Activated T-cell treated with anti-CD3 and anti-CD28 coated beads for 4 hours (primary cell): ENCODE data around the gene ZNF326.
A peak's percentile ranks its signal among the peaks of the same experiment; 100 is the strongest.
"Not testable (repeated sequence)": the region's sequence is repeated elsewhere in the genome, so short reads cannot be mapped to it uniquely, and the experiment has no call there.

Source experiments
- DNase-seq: peaks from one replicate; pipeline ENCODE4 v3.0.0-alpha.2; 2020

ZNF326 gene

GRCh38 chr1:89971600-89971999, 23.3 kb upstream of the ZNF326 start:
- DNase-seq = no peak

GRCh38 chr1:89972024-89972423, 22.9 kb upstream of the ZNF326 start:
- no peak for DNase-seq

GRCh38 chr1:89973471-89974127, 21.3 kb upstream of the ZNF326 start:
- no peak for DNase-seq

DNA sequence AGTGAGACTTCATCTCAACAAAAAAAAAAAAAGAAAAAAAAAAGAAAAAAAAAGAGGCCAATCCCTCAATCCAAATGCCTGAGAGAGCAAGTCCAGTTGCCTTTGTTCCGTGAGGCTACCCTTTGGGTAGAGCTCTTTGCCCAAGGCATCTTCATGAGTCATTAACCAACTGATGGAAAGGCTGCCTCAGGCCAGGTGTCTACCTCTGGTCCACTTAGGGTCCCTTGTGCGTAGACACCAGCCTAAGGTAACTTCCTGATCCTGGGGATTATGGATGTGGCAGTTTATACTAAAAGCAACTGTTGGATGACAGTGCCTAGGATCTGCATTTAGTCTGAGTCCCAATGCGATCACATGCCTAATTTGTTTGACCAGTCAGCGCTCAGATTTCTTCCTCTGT, 20.7 kb upstream of the ZNF326 start:
- DNase-seq = no peak

DNA sequence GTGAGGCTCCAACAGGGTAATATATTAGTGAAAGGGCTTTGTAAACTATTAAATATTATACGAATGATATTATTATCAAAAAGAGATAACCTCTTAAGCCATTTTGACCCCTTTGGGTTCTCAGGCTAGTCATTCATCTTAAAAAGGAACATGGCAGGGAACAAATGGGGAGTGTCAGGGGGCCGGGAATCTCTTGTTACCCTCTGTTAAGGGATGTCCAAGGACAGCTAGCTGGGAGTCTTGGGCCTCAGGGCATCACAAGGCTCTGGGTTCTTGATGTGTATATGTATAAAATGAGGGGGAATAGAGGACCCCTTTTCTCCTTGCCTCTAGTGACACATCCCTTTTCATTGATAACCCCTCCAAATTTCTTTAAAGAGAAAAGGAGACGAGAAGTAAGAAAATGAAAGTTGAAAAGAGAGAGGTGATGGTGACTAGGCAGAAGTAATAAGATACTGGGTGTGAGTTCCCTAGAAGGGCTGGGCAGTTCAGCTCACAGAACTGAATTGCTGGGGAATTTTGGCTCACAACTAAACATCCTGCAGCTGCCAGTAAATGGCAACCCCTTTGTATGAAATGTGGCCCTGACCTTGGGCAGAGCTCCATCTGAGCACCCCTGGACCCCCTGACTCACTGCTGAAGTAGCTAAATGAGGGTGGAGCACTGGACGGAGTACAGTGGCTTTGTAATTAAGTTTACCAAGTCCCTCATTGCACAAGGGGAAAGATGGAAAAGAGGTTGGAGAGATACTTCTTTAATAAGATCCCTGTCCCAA, 20.0 kb upstream of the ZNF326 start:
- no peak for DNase-seq

DNA sequence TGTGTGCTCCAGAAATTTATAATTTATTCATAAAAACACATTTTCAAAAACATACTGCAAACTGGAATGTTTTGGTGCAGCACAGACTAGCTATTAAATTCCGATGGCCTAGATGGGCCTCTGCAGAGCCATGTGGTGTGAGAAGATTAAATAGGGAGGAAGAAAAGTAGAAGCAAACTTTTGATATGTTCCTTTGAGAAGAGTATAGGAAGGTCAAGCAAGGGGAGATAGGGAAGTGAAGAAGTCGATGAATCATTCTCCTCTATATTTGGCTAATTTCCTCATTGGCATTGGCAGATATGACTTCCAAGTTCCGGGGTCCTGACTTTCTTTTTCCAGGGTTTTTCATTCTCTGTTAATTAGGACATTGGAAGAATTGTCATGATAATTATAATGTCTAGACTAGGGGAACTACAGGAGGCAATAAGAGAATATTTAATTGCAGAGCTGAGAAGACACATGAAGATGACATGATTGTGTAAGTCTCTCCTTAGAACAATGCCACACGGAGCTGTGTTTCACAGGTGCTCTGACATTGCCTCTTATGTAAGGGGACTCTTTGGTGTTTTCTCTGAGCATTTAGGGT, 19.3 kb upstream of the ZNF326 start:
- no peak for DNase-seq

GRCh38 chr1:89978755-89979154, 16.2 kb upstream of the ZNF326 start:
- no peak for DNase-seq

GRCh38 chr1:89980605-89981004, 14.3 kb upstream of the ZNF326 start:
- no peak for DNase-seq

GRCh38 chr1:89982846-89983245, 12.1 kb upstream of the ZNF326 start:
- not testable (repeated sequence) for DNase-seq

GRCh38 chr1:89984564-89985116, 10.3 kb upstream of the ZNF326 start:
- DNase-seq = not testable (repeated sequence)

GRCh38 chr1:89986020-89986419, 8.9 kb upstream of the ZNF326 start:
- no peak for DNase-seq

DNA sequence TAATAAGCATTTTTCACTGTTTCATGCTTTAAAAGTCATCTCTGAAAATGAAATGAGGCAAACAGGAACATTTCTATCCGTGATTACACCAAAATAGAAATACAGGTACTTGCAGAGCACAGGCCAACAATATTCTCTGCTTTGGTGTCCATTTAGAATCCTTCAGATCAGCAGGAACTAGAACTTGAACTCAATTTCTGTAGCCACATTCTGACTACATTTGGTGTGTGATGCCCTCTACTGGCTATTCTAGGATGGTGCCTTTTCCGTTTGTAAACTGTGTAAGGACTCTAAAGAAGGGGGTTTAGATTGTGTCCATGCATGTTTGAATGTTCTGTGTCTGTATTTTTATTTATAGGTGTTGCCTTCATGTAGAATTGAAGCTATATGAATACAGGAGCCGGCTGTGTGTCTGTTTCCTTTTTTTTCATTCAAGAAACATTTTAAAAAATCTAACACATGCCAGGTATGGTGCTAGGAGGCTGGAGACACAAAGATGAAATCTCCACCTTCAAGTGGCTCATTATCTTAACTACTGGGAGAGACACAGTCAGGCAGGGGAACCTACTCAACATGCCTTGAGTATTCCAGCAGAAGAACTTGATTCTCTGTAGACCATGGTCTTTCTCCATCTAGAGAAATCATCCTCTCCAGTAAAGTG, 7.6 kb upstream of the ZNF326 start:
- peak; percentile 46 for DNase-seq

- DNase-seq = no peak
These were observed 5.8 kb upstream of the ZNF326 start for GRCh38 chr1:89989099-89989498.

GRCh38 chr1:89989799-89990198, 5.1 kb upstream of the ZNF326 start:
- DNase-seq = no peak

GRCh38 chr1:89990976-89991831, 3.7 kb upstream of the ZNF326 start:
- DNase-seq = no peak

GRCh38 chr1:89993541-89993940, 1.4 kb upstream of the ZNF326 start:
- no peak for DNase-seq

- DNase-seq = no peak
These were observed 592 bp upstream of the ZNF326 start for GRCh38 chr1:89994231-89994804.

DNA sequence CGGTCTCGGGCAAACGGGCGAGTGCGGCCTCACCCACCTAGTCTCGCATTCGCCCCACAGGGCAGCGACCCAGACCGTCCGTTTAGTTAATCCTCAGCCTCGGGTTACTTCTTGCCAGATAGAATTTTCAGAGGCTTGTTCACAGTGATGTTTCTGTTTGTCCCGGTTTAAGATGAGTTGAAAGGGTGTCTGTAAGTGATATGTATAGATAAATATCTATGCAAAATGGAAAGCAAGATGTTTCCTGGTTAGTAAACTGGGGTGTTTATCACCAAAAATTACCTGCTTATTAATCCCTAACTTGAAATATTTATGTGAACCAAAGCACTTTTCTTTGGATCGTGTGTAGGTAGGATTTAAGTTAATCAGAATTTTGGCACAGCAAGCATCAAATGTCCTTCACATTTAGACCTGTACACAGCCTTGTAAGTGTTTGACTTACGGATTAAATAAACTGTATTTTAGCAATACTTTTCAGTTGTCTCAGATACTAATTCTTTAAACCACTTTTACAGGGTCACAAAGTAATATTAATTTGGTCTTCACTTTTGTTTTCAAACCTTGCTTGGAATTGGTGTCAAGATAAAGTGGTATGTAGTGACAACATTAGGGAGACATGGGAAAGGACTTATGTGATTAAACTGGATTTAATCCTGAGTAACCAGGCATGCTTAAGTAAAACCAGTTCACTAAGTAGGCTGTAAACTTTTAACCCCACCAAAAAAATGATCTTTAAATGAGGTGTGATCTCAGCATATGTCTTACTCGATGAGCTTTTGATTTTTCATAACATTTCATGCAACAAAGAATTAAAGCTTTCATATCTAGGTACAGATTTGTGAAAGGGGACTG, 914 bp downstream of the ZNF326 start:
- DNase-seq = no peak

- DNase-seq = no peak
These were observed 1.7 kb downstream of the ZNF326 start for GRCh38 chr1:89996450-89997110.

DNA sequence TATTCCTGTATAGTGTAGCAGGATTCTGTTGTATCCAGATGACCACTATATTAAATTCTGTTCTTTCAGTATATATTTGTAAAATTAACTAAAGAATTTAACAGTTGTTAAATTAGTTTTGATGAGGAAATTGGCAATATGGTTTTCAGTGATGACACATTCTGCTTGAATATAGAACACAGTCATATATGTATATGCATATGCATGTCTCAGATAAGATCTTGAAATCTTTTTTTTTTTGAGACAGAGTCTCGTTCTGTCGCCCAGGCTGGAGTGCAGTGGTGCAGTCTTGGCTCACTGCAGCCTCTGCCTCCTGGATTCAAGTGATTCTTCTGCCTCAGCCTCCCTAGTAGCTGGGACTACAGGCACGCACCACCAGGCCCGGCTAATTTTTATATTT, 2.2 kb downstream of the ZNF326 start:
- not testable (repeated sequence) for DNase-seq
